ENCODE results near the gene GTF2F2. TPM values are rescaled to one million over a fixed set of nuclear protein-coding genes. Genes with fewer than 3 reads are reported as not detected.

Gene GTF2F2
- total RNA-seq, 2 donors from 2014 or later, result 15.3 to 21.2 TPM

GRCh38 chr13:45257638-45258333, 137.5 kb downstream of the GTF2F2 start:
- H3K4me3 ChIP-seq, result no peak overlapping the region
- no peaks in the 10 kb centered on the region for H3K4me1 ChIP-seq (replicated peaks)
- DNase-seq (ENCODE audit: low spot score), result no peak
- no peaks in the 10 kb centered on the region for H3K27me3 ChIP-seq (replicated peaks; ENCODE audit: insufficient read depth)
- TF ChIP-seq POLR2AphosphoS5 (IDR thresholded peaks at IDR 0.05), result no peak
- no peak for TF ChIP-seq CTCF (IDR thresholded peaks at IDR 0.05)
- TF ChIP-seq POLR2A (IDR thresholded peaks at IDR 0.05), result no peak
- no peaks in the 10 kb centered on the region for H3K36me3 ChIP-seq
- H3K9me3 ChIP-seq, result no peaks in the 10 kb centered on the region
- H3K27ac ChIP-seq, result no peak overlapping the region
- intact Hi-C loops (cut with DNase I), result no loop called here
- 85% methylated on average over 4 of the region's 4 CpGs for WGBS

- Histone ChIP-seq H3K4me3 (no peak overlapping the region), H3K27me3 (replicated peaks; ENCODE audit: insufficient read depth) (no peaks in the 10 kb centered on the region), H3K4me1 (replicated peaks) (no peaks in the 10 kb centered on the region), H3K27ac (no peak overlapping the region), H3K36me3 (no peaks in the 10 kb centered on the region), H3K9me3 (no peaks in the 10 kb centered on the region)
- DNase-seq (ENCODE audit: low spot score), result no peak
- 84% methylated on average over 2 of the region's 2 CpGs for WGBS
- intact Hi-C loops (cut with DNase I), result no loop called here
- TF ChIP-seq POLR2A (IDR thresholded peaks at IDR 0.05), result no peak
- TF ChIP-seq CTCF (IDR thresholded peaks at IDR 0.05), result no peak
- no peak for TF ChIP-seq POLR2AphosphoS5 (IDR thresholded peaks at IDR 0.05)
Observed at GRCh38 chr13:45258334-45258675, 138.0 kb downstream of the GTF2F2 start.

GRCh38 chr13:45267215-45267614, 146.9 kb downstream of the GTF2F2 start:
- no peaks in the 10 kb centered on the region for H3K36me3 ChIP-seq
- H3K4me1 ChIP-seq (replicated peaks), result no peaks in the 10 kb centered on the region
- intact Hi-C loops (cut with DNase I), result no loop called here
- H3K27me3 ChIP-seq (replicated peaks; ENCODE audit: insufficient read depth), result no peaks in the 10 kb centered on the region
- no peak for DNase-seq (ENCODE audit: low spot score)
- H3K9me3 ChIP-seq, result no peaks in the 10 kb centered on the region
- 88% methylated on average over 5 of the region's 5 CpGs for WGBS
- no peak for TF ChIP-seq POLR2AphosphoS5 (IDR thresholded peaks at IDR 0.05)
- no peak for TF ChIP-seq POLR2A (IDR thresholded peaks at IDR 0.05)
- no peak for TF ChIP-seq CTCF (IDR thresholded peaks at IDR 0.05)
- no peak overlapping the region for H3K4me3 ChIP-seq
- H3K27ac ChIP-seq, result no peak overlapping the region

GRCh38 chr13:45269204-45269603, 148.9 kb downstream of the GTF2F2 start:
- no peak for DNase-seq (ENCODE audit: low spot score)
- intact Hi-C loops (cut with DNase I), result no loop called here
- WGBS, result 87% methylated on average over 2 of the region's 2 CpGs
- H3K4me3 ChIP-seq, result no peak overlapping the region
- H3K4me1 ChIP-seq (replicated peaks), result no peaks in the 10 kb centered on the region
- no peaks in the 10 kb centered on the region for H3K27me3 ChIP-seq (replicated peaks; ENCODE audit: insufficient read depth)
- TF ChIP-seq POLR2A (IDR thresholded peaks at IDR 0.05) (no peak), POLR2AphosphoS5 (IDR thresholded peaks at IDR 0.05) (no peak), CTCF (IDR thresholded peaks at IDR 0.05) (no peak)
- no peak overlapping the region for H3K27ac ChIP-seq
- no peaks in the 10 kb centered on the region for H3K9me3 ChIP-seq
- no peaks in the 10 kb centered on the region for H3K36me3 ChIP-seq

GRCh38 chr13:45276913-45277312, 156.6 kb downstream of the GTF2F2 start:
- 91% methylated on average over 3 of the region's 3 CpGs for WGBS
- no peaks in the 10 kb centered on the region for H3K9me3 ChIP-seq
- H3K27me3 ChIP-seq (replicated peaks; ENCODE audit: insufficient read depth), result no peaks in the 10 kb centered on the region
- TF ChIP-seq POLR2AphosphoS5 (IDR thresholded peaks at IDR 0.05) (no peak), CTCF (IDR thresholded peaks at IDR 0.05) (no peak), POLR2A (IDR thresholded peaks at IDR 0.05) (no peak)
- H3K27ac ChIP-seq, result no peak overlapping the region
- no peaks in the 10 kb centered on the region for H3K4me1 ChIP-seq (replicated peaks)
- intact Hi-C loops (cut with DNase I), result no loop called here
- H3K4me3 ChIP-seq, result no peak overlapping the region
- H3K36me3 ChIP-seq, result no peaks in the 10 kb centered on the region
- no peak for DNase-seq (ENCODE audit: low spot score)
